ENCODE measurements around the gene FOSB. TPM values are rescaled to one million over a fixed set of nuclear protein-coding genes. Genes with fewer than 3 reads are reported as not detected.
A peak's percentile ranks its signal among the peaks of the same experiment; 100 is the strongest.

Gene FOSB
- total and polyA plus RNA-seq, 4 donors = 0.18 to 1.3 (median 0.40) TPM

DNA sequence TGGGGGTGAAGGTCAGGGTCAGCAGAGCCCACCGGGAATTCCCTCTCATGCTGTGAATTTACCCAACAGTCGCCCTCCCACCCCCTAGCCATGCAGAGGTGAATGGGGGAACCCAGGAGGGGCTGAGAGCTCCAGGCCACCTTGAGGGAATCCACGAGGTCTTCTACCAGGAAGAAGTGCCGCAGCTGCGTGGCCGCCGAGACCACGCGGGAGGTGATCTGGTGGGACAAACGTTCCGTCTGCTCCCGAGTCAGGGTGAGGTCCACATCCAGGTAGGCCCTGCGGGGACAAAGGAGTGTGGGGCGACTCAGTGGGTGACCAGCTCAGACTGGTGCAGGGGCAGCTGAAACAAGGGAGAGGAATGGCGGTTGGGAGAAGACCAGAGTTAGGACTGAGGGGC, 20.9 kb downstream of the FOSB start:
- no peaks in the 10 kb centered on the region for H3K27me3 ChIP-seq (ENCODE audit: control insufficient read depth in 4 of 4, insufficient read depth in 4 of 4, low read length in 3 of 4)
- peaks cover 0 to 11% (median 7%) of the 10 kb centered on the region in 4 donors for H3K4me1 ChIP-seq (ENCODE audit: control insufficient read depth in 4 of 4, insufficient read depth in 4 of 4, low read length in 3 of 4)
- 90% methylated on average over 15 of the region's 15 CpGs for WGBS
- TF ChIP-seq EGR1 (IDR thresholded peaks at IDR 0.05; ENCODE audit: low read depth in 2 of 2) (no peak), GABPA (IDR thresholded peaks at IDR 0.05 in 1 of 2, conservative IDR thresholded peaks at IDR 0.05 in 1 of 2) (no peak), MAX (IDR thresholded peaks at IDR 0.05) (no peak), RAD21 (IDR thresholded peaks at IDR 0.05) (no peak), NR2F2 (IDR thresholded peaks at IDR 0.05) (no peak), JUND (IDR thresholded peaks at IDR 0.05) (no peak), RXRA (IDR thresholded peaks at IDR 0.05) (no peak), YY1 (IDR thresholded peaks at IDR 0.05) (no peak), FOXA2 (IDR thresholded peaks at IDR 0.05) (no peak)
- H3K9me3 ChIP-seq (ENCODE audit: control insufficient read depth in 4 of 4, low read length in 3 of 4) = no peaks in the 10 kb centered on the region
- no peak for DNase-seq (ENCODE audit: low spot score)
- no peak overlapping the region for H3K9ac ChIP-seq (ENCODE audit: low read depth in 1 of 2, low read length in 2 of 2)
- no peak overlapping the region for H3K4me3 ChIP-seq (ENCODE audit: low read depth in 1 of 3, low read length in 3 of 3)
- no peaks in the 10 kb centered on the region for H3K36me3 ChIP-seq (ENCODE audit: control insufficient read depth in 4 of 4, insufficient read depth in 3 of 4, low read depth in 1 of 4, low read length in 3 of 4)
- no peak overlapping the region for H3K27ac ChIP-seq (ENCODE audit: low read depth in 1 of 2, low read length in 2 of 2)

DNA sequence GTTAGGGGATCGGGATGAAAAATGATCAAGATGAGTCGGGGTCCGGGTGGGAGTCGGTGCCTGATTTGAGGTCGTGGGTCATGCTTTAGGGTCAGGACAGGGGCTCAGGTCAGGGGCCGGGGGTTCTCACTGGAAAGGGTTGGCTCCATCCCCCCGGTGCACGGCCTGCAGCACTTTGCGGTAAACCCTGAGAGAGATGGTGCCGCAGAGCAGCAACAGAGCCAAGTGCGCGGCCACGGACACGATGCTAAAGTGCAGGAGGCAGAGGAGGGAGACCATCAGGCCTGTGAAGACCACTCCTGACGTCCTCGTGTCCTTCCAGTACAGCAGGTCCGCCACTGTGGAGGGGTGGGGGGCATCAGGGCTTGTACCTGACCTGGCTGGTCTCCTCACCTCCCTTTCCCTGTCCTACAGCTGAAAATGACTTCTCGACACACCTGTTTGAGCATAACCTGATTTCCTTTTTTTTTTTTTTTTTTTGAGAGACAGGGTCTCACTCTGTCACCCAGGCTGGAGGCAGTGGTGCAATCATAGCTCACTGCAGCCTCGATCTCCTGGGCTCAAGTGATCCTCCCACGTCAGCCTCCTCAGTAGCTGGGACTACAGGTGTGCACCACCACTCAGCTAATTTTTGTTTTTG, 21.5 kb downstream of the FOSB start:
- Histone ChIP-seq H3K36me3 (ENCODE audit: control insufficient read depth in 4 of 4, insufficient read depth in 3 of 4, low read depth in 1 of 4, low read length in 3 of 4) (no peaks in the 10 kb centered on the region), H3K27me3 (ENCODE audit: control insufficient read depth in 4 of 4, insufficient read depth in 4 of 4, low read length in 3 of 4) (no peaks in the 10 kb centered on the region), H3K4me1 (ENCODE audit: control insufficient read depth in 4 of 4, insufficient read depth in 4 of 4, low read length in 3 of 4) (peaks cover 0 to 11% (median 7%) of the 10 kb centered on the region in 4 donors), H3K27ac (ENCODE audit: low read depth in 1 of 2, low read length in 2 of 2) (no peak overlapping the region), H3K4me3 (ENCODE audit: low read depth in 1 of 3, low read length in 3 of 3) (no peak overlapping the region), H3K9me3 (ENCODE audit: control insufficient read depth in 4 of 4, low read length in 3 of 4) (no peaks in the 10 kb centered on the region), H3K9ac (ENCODE audit: low read depth in 1 of 2, low read length in 2 of 2) (no peak overlapping the region)
- no peak for DNase-seq (ENCODE audit: low spot score)
- WGBS = 90% methylated on average over 20 of the region's 20 CpGs
- TF ChIP-seq FOXA2 (IDR thresholded peaks at IDR 0.05) (no peak), EGR1 (IDR thresholded peaks at IDR 0.05; ENCODE audit: low read depth in 2 of 2) (no peak), SP1 (IDR thresholded peaks at IDR 0.05) (no peak), RXRA (IDR thresholded peaks at IDR 0.05) (no peak), JUND (IDR thresholded peaks at IDR 0.05) (no peak), YY1 (IDR thresholded peaks at IDR 0.05) (no peak), HNF4G (IDR thresholded peaks at IDR 0.05) (no peak), NR2F2 (IDR thresholded peaks at IDR 0.05) (no peak), TAF1 (conservative IDR thresholded peaks at IDR 0.05) (no peak)

DNA sequence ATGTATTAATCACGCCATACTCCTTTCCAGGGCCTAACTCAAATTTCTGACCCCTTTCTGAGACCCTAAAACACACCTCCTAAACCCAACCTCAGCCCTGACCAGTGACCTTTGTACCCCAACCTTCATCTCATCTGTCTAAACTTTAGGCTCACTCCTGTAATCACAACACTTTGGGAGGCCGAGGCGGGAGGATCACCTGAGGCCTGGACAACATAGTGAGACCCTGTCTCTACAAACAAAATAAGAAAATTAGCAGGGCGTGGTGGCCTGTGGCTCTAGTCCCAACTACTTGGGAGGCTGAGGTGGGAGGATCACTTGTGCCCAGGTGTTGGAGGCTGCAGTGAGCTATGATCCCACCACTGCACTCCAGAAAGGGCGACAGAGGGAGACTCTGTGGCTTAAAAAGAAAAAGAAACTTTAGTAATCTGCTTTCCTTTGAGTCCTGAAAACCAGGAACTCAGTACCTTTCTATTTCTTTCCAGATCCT, 24.4 kb downstream of the FOSB start:
- 88% methylated on average over 5 of the region's 5 CpGs for WGBS
- H3K36me3 ChIP-seq (ENCODE audit: control insufficient read depth in 4 of 4, insufficient read depth in 3 of 4, low read depth in 1 of 4, low read length in 3 of 4) = no peaks in the 10 kb centered on the region
- DNase-seq (ENCODE audit: low spot score) = no peak
- peaks cover 0 to 6% (median 2%) of the 10 kb centered on the region in 4 donors for H3K27me3 ChIP-seq (ENCODE audit: control insufficient read depth in 4 of 4, insufficient read depth in 4 of 4, low read length in 3 of 4)
- H3K9ac ChIP-seq (ENCODE audit: low read depth in 1 of 2, low read length in 2 of 2) = no peak overlapping the region
- H3K9me3 ChIP-seq (ENCODE audit: control insufficient read depth in 4 of 4, low read length in 3 of 4) = no peaks in the 10 kb centered on the region
- TF ChIP-seq FOXA2 (IDR thresholded peaks at IDR 0.05) (no peak), ZBTB33 (IDR thresholded peaks at IDR 0.05) (no peak), EGR1 (IDR thresholded peaks at IDR 0.05; ENCODE audit: low read depth in 2 of 2) (no peak), TAF1 (conservative IDR thresholded peaks at IDR 0.05) (no peak), MAX (IDR thresholded peaks at IDR 0.05) (no peak), HNF4A (conservative IDR thresholded peaks at IDR 0.05) (no peak), HNF4G (IDR thresholded peaks at IDR 0.05) (no peak), NR2F2 (IDR thresholded peaks at IDR 0.05) (no peak), RXRA (IDR thresholded peaks at IDR 0.05) (no peak), REST (IDR thresholded peaks at IDR 0.05) (no peak), CTCF (IDR thresholded peaks at IDR 0.05; ENCODE audit: low read depth, low read length, missing input control) (no peak), YY1 (IDR thresholded peaks at IDR 0.05) (no peak), JUND (IDR thresholded peaks at IDR 0.05) (no peak), GABPA (IDR thresholded peaks at IDR 0.05 in 1 of 2, conservative IDR thresholded peaks at IDR 0.05 in 1 of 2) (no peak), FOXA1 (IDR thresholded peaks at IDR 0.05) (no peak), SP1 (IDR thresholded peaks at IDR 0.05) (no peak), ATF3 (IDR thresholded peaks at IDR 0.05) (no peak), RAD21 (IDR thresholded peaks at IDR 0.05) (no peak)
- H3K4me1 ChIP-seq (ENCODE audit: control insufficient read depth in 4 of 4, insufficient read depth in 4 of 4, low read length in 3 of 4) = peaks cover 6 to 18% (median 13%) of the 10 kb centered on the region in 4 donors
- no peak overlapping the region for H3K27ac ChIP-seq (ENCODE audit: low read depth in 1 of 2, low read length in 2 of 2)
- peak overlapping the region in 1 of 3 donors; percentile 48 for H3K4me3 ChIP-seq (ENCODE audit: low read depth in 1 of 3, low read length in 3 of 3)

Data from liver (tissue), 9 donors.